ENCODE results near the gene PKLR.

Gene PKLR

DNA sequence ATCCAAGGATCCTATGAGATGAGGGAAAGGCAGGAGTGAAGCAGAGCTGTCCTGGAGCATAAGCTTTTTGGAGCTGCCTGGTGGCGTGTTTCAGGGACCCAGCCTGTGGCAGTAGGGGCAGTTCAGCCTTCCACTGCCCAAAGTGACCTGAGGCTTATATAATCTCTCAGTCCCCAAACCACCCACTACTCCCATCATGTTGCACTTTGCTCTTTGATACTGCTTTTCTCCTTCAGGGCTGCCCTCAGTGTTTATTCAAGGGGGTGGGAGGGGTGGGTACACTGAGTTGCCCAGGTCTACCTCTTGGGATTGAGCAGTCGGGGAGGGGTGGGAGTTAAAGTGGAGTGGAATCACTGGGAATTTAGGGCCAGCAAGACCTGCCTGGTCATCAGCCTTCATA, 14.7 kb downstream of the PKLR start:
- no peak for DNase-seq

DNA sequence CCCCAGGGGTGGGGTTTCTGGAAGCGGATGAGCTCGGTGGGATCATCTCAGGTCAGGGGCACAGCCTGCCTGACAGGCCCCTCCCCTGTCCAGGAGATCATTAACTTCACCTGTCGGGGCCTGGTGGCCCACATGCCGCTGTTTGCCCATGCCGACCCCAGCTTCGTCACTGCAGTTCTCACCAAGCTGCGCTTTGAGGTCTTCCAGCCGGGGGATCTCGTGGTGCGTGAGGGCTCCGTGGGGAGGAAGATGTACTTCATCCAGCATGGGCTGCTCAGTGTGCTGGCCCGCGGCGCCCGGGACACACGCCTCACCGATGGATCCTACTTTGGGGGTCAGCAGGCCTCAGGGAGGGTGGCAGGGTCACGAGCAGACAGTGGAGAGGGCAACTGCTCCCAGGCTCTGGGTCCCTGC, 15.6 kb downstream of the PKLR start:
- no peak for DNase-seq

DNA sequence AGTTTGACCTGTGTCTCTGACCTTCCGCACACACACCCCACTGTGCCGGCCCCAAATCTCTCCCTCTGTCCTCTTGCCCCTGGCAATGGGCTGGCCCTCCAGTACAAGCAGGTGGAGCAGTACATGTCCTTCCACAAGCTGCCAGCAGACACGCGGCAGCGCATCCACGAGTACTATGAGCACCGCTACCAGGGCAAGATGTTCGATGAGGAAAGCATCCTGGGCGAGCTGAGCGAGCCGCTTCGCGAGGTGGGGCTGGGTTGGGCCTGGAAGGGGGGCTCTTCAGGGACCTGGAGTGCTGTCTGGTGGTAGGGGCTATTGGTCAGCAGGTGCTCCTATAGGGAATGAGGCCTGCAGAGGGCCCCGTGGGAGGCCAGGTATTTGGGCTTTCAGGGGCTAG, 16.2 kb downstream of the PKLR start:
- DNase-seq: no peak

DNA sequence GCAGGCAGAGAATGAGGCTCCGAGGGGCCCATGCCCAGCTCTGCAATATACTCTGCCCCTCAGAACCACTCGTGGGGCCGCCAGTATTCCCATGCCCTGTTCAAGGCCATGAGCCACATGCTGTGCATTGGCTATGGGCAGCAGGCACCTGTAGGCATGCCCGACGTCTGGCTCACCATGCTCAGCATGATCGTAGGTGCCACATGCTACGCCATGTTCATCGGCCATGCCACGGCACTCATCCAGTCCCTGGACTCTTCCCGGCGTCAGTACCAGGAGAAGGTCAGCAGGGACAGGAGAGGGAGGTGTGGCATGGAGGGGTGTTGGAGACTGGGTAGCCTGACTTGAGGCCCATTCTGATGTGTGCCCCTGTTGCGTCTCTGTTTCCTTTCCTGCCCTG, 16.8 kb downstream of the PKLR start:
- no peak for DNase-seq

DNA sequence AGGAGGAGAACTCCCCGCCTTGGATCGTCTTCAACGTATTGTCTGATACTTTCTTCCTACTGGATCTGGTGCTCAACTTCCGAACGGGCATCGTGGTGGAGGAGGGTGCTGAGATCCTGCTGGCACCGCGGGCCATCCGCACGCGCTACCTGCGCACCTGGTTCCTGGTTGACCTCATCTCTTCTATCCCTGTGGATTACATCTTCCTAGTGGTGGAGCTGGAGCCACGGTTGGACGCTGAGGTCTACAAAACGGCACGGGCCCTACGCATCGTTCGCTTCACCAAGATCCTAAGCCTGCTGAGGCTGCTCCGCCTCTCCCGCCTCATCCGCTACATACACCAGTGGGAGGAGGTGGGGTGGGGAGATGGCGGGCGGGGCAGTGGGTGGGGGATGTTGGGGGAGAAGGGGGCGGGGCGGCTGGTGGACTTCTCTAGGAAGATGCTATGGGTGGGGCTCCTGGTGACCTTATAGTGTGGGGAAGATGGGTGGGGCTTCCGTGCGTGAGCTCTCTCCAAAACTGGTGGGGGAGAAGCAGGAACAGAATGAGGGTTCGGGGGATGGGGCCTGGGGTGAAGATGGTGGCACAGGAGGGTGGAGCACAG, 18.6 kb downstream of the PKLR start:
- no peak for DNase-seq

DNA sequence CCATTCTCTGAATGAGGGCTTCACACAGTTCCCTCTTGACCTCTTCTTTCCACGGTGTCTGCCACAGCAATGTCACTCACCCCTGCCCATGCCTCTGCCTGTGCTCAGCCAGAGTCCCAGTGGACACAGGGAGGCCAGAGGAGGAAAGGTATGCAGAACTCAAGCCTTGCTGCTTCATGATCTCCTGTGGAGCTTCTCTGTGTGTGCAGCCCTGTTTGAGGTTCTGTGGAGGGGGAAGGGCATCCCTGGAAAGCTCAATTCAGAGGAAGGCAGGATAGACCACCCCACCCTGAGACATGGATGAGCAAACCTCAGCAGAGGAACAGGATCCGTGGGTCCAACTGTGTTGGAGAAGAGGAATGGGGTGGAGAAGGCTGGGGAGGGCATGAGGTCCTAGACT, 22.0 kb downstream of the PKLR start:
- peak in 4 of 56 donors; percentile 5 to 17 (median 9) for DNase-seq

DNA sequence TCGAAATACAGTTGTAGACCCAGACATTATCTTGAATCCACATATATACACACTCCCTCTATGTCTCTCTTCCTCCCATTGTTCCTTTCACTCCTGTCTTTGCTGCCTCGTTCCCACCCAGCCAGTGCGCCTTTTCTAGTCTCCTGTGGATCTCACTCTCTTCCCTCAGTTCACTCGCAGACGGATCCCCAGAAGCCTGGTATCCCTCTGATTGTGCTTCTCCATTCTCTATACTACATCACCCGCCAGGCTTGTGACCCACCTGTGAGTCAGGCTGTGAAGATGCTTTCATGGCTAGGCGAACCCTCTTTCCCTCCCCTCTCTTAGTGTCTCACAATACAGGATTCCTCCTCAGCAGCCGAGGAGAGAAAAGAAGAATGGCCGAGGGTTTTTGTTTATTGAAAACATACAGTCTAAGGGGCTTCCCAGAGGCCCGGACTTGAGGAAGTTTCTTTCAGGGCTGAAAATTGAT, 22.5 kb downstream of the PKLR start:
- DNase-seq: peak in 3 of 56 donors; percentile 26 to 44 (median 30)

DNA sequence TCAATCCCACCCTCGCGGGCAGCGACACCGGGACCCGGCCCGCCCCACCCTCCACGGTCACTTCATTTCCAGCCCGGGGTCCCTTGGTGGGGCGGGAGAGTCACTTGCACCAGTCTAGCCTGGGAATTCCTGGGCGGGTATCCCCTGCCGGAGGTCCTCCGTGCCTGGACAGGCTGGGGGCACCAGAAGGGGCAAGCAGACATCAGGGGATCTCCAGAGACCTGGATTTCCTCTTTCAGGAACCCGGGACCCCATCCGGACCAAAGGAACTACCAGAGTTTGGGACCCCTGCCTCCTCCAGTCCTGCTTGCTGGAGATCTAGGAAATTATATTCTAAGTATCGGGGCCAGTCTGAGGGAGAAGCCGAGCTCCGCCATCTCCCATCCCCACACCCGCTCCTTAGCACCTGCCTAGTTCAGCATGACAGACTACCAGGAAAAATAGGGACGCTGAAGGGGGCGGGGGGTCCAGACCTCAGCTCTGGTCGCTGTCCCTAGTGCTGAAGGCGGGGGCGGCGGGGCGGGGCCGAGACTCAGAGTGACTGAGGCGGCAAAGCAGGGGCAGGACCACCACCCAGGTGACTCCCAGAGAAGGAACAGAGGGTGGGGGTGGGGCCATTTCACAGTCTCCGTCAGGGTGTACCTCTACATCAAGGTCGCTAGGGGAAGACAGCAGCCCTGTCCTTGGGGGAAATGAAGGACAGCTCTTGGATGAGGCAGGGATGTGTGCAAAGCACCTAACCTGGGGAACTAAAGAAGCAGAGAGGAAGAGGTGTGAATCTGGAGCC, 23.1 kb downstream of the PKLR start:
- peak in 18 of 56 donors; percentile 11 to 47 (median 23) for DNase-seq

DNA sequence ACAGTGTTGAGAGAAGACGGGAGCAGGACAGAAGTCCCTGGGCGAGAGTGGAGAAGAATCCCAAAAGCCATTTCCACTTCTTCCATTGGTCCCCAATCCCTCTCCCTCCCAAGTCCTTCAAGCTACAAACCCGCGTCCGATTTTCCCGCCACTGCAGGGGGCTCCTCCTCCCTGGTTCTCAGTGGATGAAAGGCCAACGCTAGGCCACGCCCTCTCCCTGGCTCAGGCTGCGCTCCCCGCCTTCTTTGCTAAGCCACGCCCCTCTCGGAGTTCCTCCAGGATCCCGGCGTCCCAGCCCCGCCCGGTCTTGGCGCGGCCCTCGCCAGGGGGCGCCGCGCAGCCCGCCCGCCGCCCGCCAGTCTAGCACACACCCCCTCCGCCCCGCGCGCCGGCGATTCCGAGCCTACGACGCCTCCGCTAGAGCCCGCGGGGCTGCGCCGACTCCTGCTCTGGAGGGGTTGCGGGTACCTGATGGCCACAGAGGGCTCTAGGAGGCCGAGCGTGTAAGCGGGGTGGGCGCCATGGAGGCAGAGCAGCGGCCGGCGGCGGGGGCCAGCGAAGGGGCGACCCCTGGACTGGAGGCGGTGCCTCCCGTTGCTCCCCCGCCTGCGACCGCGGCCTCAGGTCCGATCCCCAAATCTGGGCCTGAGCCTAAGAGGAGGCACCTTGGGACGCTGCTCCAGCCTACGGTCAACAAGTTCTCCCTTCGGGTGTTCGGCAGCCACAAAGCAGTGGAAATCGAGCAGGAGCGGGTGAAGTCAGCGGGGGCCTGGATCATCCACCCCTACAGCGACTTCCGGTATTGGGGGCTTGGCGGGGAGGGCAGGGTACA, 24.0 kb downstream of the PKLR start, which contains the start of gene HCN3:
TSS of gene HCN3 (plus strand) at position 394 of the 832 bp plus-strand sequence. CDS start at position 522, 128 bp downstream.
- DNase-seq: peak; percentile 33 to 98 (median 93)

DNA sequence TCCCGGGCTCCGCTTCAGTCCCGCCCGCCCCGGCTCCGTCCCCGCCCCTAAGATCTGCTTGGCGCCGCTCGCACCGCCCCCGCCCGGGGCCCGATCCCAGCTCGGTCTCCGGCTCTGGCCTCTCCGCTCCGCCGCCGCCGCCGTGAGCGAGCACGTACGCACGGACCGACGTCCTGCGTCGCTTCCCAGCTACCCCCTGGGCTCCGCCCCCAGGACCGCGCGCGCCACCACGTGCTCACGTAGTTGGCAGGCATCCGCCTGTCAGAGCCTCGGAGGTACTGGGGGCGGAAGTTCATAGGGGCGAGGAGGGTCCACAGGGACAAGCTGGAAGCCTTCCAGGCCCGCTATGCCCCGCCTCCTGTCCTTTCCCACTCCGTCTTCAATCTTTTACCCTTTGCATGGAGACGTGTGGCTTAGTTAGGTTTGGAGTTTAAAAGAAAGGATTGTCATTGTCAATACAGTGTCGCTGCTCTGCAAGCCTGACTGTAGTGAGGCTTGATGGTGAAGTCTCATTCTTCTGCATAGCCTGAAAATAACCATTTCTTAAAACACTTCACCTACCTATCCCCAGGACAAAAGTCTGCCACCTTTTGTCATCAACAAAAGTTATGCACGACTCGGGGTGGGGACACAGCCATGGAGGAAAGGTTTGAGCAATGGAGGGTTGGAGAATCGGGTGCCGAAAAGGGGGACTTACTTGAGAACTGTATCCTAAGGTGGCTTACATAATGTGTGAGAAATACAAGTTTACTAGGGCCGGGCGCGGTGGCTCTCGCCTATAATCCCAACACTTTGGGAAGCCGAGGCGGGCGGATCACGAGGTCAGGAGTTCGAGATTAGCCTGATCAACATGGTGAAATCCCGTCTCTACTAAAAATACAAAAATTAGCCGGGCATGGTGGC, 27.6 kb downstream of the PKLR start, which contains the start of gene CLK2:
TSS of gene CLK2 (minus strand) at position 162 of the 903 bp plus-strand sequence. CDS start 2,527 bp downstream, outside the sequence.
- DNase-seq: peak in 55 of 56 donors; percentile 42 to 95 (median 87)

DNA sequence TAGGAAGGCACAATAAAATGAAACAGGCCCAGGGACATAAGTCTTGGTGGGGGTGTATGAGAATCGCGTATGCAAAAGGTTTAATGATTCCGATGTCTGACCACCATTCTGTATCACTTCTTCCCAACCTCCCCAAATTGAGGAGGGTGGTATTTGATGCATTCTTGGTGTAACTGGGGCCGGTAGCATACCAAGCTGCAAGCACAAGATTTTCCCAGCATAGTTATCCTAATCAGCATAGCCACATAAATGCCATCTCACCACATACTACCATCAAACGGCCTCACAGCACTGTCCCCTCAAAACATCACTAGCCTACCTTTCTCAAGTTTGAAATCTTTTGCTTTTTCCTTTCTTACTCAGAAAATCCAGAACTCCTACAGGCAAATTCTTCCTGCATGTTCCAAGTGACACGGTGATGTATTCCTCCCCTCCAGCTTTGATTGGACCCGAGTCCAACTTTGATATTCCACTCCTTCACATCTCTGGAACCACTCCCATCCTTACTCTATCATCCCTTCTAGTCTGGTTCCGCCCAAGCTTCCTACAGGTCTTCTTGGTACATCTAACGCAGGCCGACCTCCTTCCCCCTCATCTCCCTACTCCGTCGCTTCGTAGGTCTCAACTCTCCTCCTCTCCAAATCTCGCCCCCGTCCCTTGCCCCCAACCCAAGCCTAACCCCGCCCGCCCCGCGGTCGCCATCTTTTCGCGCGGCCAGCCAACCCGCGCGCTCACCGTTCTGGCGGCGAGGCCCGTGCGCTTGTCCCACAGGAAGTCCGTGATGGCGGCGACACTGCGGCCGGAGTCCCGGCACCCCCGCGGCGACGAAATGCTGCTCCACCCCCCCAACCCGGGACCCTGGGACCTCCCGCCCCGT, 28.5 kb downstream of the PKLR start:
- DNase-seq: peak in 7 of 56 donors; percentile 52 to 80 (median 64)

DNA sequence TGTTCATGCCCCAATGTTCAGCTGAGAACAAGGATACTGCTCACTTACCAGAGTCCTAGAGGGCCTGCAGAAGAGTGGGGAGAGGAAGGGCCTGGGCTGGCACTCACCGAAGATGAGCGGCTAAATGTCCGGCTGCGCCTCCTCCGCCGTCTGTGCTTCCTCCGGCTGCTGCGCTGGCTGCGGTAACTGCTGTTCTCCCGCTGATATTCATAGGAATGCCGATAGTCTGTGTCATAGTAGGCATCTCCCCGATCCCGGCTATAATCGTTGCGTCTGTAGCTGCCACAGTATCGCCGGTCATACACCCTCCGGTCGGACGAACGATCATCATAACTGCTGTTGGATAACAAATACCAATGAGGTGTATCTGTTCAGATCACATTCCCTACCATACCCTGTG, 31.9 kb downstream of the PKLR start:
- no peak for DNase-seq

DNA sequence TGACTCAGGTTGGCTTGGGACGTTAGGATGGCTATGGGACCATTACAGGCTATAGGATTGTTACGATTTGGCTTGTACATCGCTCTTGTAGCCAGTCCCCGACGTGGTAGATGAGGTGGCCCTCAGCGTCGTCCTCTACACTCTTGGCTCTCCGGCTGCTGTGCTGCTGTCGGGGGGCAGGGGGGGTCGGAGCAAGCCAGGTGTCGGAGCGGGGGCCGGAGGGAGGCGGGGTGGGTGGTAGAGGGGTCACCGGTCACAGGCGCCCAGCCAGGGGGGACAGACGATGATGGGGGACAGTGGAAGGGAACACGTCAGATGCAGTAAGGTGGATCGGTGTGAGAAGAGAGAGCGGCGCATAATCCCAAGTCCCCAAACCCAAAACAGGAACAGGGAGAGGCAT, 32.6 kb downstream of the PKLR start:
- no peak for DNase-seq

DNA sequence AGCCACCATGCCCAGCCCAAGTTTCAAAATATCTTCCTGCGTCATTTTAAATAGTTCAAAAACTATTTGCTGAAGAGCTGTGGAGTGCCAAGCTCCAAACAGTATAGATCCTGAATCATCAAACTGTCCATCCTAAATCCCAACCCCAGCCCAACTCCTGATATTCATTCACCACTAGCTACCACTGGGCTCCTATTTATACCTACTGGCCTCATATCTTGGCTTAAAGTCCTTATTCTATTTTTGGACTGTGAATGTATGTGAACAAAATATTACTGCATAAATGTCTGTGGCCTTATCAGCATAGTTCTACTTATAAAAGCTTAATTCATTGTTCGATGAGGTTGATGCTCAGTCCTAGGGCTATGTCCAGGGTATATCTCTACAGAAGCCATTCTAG, 33.9 kb downstream of the PKLR start:
- no peak for DNase-seq

DNA sequence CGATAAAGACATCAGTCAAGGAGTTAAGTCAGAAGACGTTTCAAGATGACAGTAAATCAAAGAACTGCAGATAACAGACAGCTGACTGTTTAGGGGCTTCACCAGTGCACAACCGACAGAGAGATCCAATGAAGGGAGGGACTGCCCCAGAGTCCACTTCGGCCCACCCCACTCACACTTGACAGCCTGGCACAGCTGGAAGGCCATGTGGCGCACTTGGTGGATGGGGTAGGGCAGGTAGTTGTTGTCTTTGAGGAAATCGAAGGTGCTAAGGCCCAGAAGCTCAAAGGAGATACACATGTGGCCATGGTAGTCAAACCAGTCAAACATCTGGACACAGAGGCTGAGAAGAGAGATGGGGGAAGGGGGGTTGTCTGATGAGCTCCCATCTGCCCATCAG, 34.7 kb downstream of the PKLR start:
- DNase-seq: no peak

DNA sequence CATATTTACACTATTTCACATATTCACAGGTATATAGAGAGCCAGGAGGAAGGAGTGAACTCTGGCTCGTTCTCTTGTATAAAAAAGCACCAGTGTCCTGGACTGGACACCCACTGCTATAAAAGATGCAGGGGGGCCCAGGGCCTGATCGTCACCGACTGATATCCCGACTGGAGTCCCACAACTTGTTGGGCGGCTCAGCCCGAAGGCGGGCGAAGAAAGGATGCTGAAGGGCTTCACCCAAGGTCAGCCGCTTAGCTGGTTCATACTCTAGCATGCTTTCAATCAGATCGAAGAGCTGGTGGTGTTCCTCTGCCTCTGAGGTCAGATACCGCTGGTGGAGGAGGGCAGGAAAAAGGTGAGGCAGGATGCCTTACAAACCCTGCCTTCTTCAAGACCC, 38.2 kb downstream of the PKLR start:
- DNase-seq: no peak

DNA sequence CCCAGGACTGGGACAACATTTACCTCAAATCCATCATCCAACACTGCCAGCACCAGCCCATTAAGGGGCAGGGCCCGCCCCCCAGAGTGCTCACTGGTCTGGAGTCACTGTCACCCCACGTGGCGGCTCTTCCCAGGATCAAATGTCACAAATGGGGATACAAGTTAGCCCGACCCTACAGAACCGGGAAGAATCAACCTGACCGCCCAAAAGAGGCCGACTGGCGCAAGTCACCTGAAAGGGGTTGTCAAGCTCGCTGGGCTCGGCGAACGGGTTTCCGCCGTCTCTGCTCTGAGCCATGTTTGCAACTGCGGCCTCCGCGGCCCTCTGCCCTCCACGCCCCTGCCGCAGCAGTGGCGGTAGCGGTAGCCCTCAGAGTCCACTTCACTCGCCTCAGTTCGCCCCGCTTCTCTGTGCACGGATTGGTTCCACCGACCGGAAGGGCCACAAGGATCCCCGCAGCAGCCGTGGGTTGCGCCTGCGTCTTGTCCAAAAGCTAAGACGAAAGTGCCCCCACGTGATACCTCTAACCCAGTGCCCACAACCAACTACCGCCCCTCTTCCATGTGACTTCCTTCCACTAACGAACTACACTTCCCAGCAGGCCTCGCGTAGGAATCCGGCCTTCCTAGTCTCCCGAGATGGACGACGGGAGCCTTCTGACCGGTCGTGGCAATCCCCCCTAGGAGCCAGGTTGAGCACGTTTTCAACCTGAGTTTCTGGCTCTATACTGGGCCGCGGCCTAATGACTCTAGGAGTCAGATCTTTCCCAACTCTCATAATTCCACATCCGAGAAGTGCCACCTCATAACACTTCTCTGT, 39.2 kb downstream of the PKLR start, which contains the start of gene SCAMP3:
TSS of gene SCAMP3 (minus strand) at position 509 of the 822 bp plus-strand sequence. CDS start at position 300, 209 bp downstream.
- peak; percentile 49 to 99 (median 95) for DNase-seq

DNA sequence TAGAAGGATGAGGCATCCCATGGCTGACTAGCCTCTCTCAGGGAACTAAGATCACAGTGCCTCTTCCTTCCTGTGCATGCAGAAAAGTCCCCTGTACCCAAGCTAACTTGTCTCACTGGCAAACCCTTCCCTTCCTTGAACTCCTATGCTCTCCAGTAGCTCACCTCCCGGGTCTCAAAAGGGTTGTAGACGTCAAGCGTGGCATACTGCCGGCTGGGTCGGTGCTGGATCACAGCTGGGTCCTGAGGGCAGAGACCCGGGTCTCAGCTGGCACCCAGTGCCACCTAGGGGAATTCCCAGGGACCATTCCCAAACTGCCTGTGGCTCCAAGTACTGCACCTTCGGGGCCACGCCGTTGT, 39.8 kb downstream of the PKLR start:
- DNase-seq: no peak

DNA sequence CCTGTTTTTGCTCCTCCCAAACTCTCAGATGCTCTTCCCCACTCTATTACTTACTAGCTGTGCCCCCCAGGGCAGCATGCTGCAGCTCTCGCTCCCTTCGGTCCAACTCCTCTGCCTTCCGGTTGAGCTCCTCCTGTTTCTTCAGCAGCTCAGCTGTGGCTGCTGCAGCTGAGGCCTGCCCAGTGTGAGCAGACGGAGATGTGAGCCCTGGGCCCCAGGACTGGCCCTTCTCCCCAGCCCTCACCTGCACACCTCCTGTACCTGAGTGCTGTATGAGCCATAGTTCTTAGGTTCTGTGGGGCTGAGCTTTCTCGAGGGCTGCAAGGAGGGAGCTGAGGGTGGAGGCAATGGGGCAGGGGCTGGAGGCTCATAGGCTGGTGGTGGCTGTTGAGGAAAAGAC, 41.0 kb downstream of the PKLR start:
- no peak for DNase-seq

Measured in amygdala (tissue), 56 donors.